Stimulated activated CD4-positive, alpha-beta T cell treated with anti-CD3 and anti-CD28 coated beads, Interleukin-2, amount 100 ng/mL, for 24 hours (primary cell): ENCODE data around the gene GATC.
"Not testable (repeated sequence)": the region's sequence is repeated elsewhere in the genome, so short reads cannot be mapped to it uniquely, and the experiment has no call there.

Experiments
- DNase-seq, 2 donors: peaks; one replicate each; pipeline ENCODE4 v3.0.0-alpha.2; 2020

GATC gene

DNA sequence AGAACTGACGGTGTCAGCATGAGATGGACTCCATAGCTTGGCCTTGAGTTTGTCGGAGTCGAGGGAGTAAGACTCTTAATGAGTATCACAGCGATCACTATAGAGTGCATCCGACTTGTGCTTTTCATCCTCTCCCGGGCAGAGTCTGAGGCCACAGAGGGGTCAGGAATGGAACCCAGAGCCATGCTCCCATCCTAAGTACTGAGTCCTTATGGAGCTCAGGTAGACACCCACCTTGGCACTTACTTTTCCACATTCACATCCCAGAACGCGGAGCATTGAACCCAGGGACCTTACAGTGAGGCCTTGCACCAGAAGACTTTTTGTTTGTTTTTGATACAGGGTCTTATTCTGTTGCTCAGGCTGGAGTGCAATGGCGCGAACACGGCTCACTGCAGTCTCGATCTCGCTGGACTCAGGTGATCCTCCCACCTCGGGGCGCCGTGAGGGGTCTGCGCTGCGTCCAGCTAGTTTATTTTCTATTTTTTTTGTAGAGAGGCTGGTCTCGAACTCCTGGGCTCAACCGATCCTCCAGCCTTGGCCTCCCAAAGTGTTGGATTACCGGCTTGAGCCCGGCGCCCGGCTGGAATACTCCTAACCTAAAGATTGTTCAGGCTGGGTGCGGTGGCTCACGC is 24.0 kb downstream of the GATC start:
- no peak for DNase-seq

DNA sequence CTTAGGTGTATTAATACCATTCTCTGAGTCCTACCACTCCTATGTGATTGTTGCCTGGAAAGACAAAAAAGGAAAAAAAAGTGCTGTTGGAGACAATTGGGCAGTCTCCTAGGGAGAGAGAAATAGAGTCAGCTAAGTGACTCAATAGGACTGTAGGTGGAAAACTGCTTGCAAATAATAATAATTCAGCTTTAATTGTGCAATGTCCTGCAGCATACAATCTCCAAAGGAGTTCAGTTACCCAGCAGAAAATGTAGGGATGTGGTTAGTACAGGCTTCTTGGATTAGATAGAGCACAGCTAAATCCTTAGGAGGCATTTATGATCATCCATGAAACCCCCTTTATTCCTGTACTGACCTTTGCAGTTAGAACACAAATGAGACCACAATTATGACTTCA is 26.3 kb downstream of the GATC start:
- DNase-seq, result no peak

DNA sequence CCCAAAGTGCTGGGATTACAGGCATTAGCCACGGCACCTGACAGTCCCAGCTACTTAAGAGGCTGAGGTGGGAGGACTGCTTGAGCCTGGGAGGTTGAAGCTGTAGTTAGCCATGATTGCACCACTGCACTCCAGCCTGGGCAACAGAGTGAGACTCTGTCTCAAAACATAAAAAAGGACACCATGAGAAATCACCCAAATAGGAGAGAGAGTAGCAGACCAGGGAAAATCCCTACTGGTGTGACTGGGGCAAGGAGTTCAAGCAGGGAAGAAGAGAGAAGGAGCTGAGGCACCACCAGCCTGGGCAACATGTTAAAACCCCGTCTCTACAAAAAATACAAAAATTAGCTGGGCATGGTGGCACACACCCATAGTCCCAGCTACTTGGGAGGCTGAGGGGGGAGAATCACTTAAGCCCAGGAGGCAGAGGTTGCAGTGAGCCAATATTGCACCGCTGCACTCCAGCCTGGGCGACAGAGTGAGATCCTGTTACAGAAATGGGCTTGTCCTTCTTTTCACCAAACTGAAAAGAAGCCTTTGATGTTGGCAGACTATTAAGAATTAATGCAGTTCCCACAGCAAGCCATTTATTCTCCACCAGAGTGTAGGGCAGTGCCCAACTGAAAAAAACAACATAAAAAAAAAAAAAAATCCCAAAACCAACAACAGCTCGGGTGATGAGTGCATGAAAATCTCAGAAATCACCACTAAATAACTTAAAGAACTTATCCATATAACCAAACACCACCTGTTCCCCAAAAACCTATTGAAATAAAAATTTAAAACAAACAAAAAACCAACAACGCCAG is 27.8 kb downstream of the GATC start:
- DNase-seq, result no peak

DNA sequence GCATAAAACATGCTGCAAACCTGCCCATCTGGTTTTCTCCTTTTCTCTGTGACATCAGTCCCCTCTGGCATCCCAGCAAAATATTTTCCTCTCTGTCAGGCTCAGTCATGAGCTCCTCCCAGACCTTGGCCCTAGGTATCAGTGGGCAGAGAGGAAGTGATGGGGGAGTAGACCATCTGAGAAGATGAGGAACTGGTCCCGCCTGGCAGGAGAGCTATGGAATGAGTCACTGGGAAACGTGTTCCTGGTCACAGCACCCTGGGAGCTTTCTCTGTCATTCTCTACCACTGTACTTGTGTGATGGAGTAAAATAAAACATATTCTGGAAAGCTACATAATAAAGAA is 28.3 kb downstream of the GATC start:
- no peak for DNase-seq

DNA sequence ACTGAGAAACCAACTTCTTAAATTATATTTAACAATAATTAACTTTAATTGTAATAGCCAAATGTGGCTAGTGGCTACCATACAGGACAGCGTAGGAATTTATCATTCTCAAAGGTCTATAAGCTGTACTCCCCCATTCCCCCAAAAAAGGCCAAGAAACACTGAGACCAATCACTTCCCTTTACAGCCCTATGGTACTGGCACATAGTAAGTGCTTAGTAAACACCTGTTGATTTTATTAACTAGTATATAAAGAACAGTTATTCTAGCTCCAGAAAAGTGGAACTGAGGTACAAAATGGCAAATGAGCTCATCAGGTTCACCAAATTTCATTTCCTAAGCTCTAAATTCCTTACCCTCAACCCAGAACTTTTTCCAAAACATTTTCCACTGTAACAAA is 29.4 kb downstream of the GATC start:
- no peak for DNase-seq

DNA sequence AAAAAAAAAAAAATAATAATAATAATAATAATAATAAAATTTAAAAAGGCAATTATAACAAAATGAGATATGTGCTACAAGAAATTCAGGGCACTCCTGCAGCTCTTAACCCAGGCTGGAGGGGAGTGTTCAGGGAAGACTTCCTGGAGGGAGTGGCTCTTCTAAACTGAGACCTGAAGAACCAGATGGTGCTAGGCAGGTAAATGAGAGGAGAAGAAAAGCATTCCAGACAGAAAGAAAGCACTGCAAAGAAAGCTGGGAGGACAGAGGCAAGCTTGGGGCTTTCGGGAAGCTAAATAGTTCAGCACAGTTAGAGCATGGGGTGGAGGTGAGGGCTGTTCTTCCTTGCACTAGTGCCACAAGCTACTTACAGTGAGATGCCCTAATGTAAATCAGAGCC is 33.2 kb downstream of the GATC start:
- DNase-seq, result no peak

DNA sequence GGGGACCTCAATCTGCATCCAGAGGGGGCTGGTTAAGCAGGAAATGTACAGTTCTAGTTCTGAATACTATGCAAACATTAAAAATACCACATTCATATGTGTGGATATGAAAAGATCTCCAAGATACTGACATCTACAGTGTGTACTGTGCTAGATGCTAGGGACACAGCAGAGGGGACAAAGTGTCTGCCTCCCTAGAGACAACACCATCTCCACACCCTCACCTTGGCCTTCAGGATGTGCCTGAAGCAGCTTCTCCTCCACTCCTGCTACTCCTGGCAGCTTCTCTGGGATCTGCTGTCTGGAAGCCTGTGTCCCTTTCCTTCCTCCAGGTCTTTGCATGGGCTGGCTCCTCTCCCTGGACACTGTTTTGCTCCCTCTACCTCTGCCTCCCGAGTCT is 34.0 kb downstream of the GATC start:
- DNase-seq, result no peak

DNA sequence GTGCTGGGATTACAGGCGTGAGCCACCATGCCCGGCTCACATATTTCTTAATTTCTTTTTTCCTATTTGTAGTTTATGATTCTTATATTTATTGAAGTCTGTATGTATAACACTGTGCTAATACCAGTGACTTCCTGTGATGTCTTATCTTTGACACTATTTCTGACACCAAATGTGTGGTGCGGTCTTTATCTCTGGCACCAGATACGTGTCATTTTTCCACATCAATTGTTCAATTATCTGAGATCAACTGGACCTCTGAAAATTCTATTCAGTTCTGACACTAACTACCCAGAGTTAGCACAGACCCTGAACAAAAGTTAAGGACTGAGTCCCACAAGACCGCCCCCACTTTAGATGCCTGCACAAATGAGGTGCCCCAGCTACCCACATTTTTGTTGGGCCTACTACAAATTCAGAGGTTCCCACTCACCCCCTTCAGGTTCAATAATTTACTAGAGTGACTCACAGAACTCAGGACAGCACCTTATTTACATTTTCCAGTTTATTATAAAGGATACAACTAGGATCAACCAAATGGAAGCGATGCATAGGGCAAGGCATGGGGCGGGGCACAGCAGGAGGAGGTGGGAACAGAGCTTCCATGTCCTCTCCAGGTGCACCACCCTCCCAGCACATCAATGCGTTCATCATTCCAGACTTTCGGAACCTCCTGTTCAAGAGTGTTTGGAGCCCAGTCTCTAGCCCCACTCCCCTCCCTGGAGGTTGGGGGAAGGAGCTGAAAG is 35.0 kb downstream of the GATC start:
- no peak for DNase-seq

DNA sequence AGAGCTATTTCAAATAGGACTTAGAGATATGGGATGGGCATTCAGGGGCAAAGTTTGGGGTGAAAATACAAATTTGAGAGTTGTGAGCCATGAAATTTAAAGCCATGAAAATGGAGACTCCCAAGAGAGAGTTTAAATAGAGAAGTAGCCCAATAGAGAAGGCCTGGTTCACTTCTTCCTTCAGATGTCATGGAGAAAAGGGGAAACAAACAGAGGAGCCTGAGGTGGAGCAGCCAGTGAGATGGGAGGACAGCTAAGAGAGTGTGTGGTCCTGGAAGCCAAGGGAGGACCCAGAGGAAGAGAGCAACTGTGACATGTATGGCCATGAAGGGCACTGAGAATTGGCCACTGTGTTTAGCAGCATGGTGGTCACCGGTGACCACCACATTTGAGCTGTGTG is 37.4 kb downstream of the GATC start:
- DNase-seq, result no peak

DNA sequence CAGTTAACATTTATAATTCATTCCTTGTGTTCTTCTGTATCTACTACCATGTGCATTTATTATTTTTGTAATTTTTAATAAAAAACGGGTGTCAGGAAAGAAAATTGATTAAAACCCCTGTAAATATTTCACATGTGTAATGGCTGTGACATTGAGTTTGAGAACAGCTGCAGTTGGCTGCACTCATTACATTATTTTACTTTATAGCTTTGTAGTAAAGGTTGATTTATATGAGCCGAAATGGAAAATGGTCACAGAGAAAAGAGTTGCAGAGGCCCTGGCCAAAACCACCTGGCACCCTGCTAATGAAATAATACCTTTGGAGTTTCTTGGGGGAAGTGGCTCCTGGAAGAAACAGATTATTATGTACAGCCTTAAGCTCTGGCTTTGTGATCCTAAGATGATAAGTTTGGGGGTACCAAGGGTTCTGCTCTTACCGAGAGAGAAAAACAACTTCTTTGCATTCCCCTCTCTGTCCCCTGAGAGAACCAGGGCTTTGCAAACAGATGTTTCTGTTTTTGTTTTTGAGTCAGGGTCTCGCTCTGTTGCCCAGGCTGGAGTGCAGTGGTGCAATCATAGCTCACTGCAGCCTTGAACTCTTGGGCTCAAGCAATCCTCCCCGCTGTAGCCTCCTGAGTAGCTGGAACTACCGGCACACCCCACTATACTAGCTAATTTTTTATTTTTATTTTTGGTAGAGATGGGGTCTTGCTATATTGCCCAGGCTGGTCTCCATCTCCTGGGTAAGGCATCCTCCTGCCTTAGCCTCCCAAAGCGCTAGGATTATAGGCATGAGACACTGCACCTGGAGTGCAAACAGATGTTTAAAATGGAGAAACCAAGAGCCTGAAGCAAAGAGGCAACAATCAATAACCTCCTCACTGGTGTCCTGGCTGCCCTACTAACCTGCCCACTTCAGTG is 40.0 kb downstream of the GATC start:
- DNase-seq, result no peak

DNA sequence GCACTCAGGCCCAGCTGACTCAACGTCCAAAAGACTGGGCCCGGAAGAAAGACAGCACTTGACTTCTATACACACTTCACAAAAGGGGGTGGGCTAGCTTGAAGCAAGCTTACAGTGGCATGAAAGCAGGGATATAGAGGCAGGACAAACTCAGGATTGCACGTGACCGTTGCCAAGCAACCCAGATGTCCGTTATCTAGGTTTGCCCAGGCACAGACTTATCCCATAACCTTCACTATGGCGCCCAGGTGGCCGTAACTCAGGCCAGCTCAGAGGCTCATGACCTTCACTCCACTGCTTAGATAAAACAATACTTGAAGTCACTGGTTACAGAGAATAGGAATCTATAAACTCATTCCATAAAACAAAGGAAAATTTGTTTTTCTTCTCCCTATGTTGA is 41.3 kb downstream of the GATC start:
- not testable (repeated sequence) for DNase-seq

DNA sequence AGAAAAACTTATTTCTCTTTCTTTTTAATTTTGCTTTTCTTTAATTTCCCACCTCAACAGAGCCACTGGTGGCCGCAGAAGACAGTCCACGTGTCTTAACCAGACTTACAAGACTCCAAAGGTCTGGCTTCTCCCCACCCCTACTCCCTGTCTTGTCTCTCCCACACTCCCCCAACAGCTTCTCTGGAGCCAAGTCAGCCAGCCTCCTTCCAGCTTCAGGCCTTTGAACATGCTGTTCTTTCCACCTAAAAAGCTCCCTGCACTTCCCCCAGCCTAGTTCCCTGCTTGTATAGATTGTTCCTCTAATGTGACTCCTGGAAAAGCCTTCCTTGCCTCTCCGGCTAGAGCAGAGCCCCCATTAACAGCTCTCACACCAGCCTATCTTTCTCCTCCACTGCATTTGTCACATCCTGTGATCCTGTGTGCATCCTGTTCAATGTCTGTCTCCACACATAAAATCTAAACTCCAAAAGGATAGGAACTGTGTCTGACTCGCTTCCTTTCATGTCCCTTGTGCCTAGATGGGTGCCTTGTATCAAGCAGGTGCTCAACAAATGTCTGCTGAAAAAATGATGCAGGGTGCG is 41.9 kb downstream of the GATC start:
- DNase-seq, result no peak

DNA sequence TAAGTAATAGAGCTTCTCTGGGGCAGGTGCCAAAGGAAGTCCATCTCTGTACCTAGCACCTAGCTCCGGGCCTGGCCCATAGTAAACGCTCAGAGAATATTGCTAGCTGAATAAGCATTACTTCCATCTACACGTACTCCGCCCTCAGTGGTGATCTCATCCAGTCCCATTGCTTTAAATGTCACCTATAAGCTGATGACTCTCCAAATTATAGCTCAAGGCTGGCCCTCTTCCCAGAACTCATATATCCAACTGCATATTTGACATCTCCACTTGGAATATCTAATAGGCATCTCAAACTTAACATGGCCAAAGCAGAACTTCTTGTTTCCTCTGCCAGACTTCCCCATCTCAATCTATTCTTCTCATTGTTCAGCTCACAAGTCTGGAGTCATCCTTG is 42.8 kb downstream of the GATC start:
- no peak for DNase-seq

DNA sequence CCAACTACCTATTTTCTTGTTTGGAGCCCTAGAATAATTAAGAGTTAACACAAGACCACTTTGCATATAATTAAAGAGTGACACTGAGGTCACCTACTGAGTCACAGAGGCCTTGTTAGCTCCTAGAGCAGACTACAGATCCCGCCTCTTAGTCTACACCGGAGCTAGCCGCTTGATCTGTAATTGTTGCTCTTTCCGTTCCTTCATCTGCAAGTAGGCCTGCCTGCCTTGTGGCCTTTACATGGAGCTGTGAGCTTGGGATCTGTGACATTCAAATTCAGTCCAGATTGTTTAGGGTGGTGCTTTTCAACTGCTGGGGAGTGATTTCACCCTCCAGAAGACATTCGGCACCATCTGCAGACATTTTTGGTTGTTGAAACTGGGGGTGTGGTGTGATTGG is 44.1 kb downstream of the GATC start:
- no peak for DNase-seq

DNA sequence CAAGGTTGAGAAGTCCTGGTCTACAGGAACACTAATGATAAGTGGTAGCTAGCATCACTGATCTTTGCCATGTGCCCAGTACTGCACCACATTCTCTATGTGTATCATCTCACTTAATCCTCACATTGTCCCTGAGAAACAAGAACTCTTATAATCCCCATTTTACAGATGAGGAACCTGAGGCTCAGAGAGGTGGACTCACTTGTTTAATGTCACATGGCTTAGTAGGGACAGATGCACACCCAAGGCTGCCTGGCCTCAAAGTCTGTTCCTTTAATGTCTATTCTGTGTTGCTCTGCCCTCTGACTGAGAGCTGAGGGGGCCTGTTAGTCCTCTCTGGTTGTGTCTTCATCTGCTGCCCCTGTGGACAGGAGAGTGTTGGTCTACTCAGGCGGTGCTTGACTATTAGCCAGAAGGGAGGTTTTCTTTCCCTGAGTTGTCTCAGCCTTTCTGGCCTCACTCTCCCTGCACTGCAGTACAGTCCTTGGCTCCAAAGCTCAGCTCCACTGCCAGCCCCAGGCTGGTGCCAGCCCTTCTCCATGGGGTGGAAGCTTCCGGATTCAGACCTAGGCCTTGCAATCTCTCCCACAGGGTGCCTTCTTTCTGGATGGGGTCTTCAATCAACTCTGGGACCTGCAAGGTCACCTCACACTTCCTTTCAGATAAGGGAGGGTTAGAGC is 44.7 kb downstream of the GATC start:
- no peak for DNase-seq

DNA sequence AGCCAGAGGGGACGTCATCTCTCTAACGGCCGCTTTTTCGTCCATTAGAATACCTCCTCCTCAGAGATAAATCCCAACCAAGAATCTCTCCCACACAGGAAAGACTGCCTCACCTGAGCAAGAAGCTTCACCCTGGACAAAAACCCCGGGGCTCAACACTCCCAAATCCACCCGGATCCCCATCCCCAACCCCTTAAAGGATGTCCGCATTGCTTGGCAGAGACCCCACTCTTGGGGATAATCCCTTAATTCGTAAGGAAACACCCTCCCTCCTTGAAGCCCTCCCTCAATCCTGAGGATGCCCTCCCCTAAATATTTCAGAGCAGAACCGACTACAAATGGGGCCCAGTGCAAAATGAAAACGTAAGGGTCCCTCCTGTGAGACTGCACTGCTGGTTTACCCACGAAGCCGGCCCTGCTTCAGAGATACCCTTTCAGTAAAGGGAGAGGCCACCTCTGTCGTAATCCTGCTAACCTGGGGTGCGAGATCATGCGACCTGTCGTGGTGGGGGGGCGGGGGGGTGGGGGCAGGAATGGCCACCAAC is 49.0 kb downstream of the GATC start:
- no peak for DNase-seq

DNA sequence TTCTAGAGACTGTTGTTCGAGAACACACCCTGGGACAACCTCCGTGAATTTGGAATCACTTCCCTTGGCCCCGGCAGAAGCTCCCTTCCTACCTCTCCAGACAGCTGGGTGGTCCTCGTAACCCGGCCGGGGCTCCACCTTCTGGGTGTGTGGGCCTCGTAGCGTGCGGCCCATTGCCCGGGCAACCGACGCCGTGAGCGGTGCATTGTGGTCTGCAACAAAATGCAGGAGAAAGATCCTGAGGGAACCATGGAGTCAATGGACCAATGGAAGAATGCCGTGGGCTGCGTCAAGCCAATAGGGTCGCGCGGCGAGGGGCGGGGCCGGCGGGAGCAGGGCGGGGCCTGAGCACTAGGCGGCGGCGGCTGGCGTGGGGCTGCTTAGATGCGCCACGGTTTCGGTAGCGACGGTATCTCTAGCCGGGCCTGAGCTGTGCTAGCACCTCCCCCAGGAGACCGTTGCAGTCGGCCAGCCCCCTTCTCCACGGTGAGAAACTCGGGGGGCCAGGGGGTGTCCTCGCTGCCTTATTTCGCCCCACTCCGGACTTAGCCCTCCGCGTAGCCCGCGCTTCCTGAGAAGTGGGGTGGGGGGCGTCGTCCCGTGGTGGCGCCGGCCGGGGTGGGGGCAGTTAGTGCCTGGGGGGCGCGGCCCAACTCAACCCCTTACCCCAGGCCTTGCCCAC is 49.6 kb downstream of the GATC start, which contains the start of gene DYNLL1:
Gene DYNLL1, plus strand, starts transcription at position 383 of the 682 bp plus-strand sequence. CDS start 309 bp downstream, outside the sequence.
- DNase-seq, result peak; percentile 99

DNA sequence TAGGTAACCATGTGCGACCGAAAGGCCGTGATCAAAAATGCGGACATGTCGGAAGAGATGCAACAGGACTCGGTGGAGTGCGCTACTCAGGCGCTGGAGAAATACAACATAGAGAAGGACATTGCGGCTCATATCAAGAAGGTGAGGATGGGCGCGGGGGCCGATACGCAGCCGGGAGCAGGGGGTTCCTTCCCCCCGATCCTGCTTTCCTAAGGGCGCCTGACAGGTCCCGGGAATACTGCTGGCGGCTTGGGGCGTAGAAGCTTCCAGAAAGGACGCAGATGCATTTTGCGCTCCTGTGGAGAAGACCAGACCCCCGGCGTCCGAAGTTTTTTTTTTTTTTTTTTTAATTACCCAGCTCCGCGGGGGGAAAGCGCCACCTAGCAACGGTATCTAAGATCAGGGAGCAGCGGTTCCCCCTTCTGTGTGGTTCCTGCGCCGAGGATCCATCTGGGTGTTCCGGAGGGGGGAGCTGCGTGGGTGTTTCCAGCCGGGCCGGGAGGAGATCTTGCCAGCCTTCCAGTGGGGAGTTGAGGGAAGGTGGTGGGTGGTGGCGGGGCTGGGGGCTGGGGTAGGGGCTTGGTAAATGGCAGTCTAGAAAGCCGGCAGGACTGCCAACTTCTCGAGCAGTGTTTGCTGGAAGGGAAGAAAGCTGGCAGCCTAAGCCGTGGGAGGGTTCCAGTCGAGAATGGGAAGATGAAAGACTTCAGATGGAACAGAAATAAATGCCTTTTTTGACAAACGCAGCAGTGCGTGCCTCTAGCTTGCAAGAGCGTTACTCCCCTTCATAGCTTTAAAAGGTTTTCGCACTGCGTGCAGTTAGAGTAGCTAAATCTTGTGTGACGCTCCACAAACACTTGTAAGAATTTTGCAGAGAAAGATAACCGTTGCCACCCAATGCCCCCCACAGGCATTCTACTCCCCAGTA is 50.4 kb downstream of the GATC start:
- DNase-seq, result peak; percentile 53 to 55

DNA sequence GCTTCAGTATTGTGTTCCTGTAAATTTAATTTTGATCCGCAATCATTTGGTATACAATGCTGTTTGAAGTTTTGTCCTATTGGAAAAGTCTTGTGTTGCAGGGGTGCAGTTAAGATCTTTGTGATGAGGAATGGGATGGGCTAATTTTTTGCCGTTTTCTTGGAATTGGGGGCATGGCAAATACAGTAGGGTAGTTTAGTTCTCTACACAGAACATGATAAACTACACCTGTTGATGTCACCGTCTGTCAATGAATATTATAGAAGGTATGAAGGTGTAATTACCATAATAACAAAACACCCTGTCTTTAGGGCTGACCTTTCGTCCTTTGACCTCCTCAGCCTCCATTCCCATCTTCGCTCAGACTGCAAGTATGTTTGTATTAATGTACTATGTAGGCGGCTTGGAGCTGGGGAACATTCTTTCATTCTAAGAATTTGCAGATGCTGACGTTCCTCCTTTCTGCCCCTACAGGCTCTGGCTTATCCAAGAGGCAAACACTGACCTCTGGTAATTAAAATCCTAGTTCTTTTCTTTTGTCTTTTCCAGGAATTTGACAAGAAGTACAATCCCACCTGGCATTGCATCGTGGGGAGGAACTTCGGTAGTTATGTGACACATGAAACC is 51.4 kb downstream of the GATC start:
- no peak for DNase-seq
